Kidney (tissue), 14 donors: ENCODE measurements around the gene RAB3C. TPM values are rescaled to one million over a fixed set of nuclear protein-coding genes. Genes with fewer than 3 reads are reported as not detected.
A peak's percentile ranks its signal among the peaks of the same experiment; 100 is the strongest.

Experiments
- DNase-seq, 5 donors: peaks; one replicate each; pipeline ENCODE4 v3.0.0-alpha.2; 2013 to 2020
- FAIRE-seq: peaks from 2 replicates; lab custom pipeline; 2012; peaks lifted over from hg19 to GRCh38; lab: Jason Lieb, UNC
- H3K27ac ChIP-seq, 2 donors: one replicate each; pipeline ENCODE4 v1.7.0; 2013; ENCODE audit warnings: low read depth in 2 of 2, low read length in 2 of 2, inconsistent platforms in 1 of 2
- H3K27me3 ChIP-seq: one replicate; pipeline ENCODE4 v1.7.1; 2013; ENCODE audit warnings: low read length, inconsistent platforms; ENCODE audit not compliant: control insufficient read depth, insufficient read depth
- H3K36me3 ChIP-seq, 3 donors: one replicate each; pipeline versions ENCODE4 v1.7.0 to v1.7.1; 2013; ENCODE audit warnings: low read length in 3 of 3, control low read depth in 1 of 3, inconsistent platforms in 1 of 3; ENCODE audit not compliant: insufficient read depth in 3 of 3, control insufficient read depth in 2 of 3
- H3K4me1 ChIP-seq, 3 donors: one replicate each; pipeline versions ENCODE4 v1.7.0 to v1.7.1; 2013; ENCODE audit warnings: low read length in 3 of 3, inconsistent platforms in 1 of 3, low read depth in 1 of 3; ENCODE audit not compliant: control insufficient read depth in 2 of 3, insufficient read depth in 2 of 3
- H3K4me3 ChIP-seq, 3 donors: one replicate each; pipeline versions ENCODE4 v1.7.0 to v1.8.1; 2013; ENCODE audit warnings: low read length in 3 of 3, control low read depth in 1 of 3, inconsistent platforms in 1 of 3
- H3K9ac ChIP-seq, 3 donors: one replicate each; pipeline versions ENCODE4 v1.7.0 to v1.7.1; 2013; ENCODE audit warnings: low read length in 3 of 3, control low read depth in 1 of 3, inconsistent platforms in 1 of 3
- H3K9me3 ChIP-seq, 3 donors: one replicate each; pipeline versions ENCODE4 v1.7.0 to v1.7.1; 2013; ENCODE audit warnings: low read length in 3 of 3, control low read depth in 1 of 3, inconsistent platforms in 1 of 3; ENCODE audit not compliant: control insufficient read depth in 2 of 3, insufficient read depth in 1 of 3
- intact Hi-C: fragments of 100-400 bp; cut with DNase I; formaldehyde crosslinking; loops from one replicate; pipeline ENCODE4 v1.11.1; 2022
- polyA plus RNA-seq: library from polyadenylated mRNA; stranded (reverse); fragments of 350-450 nt; fragmentation: Illumina TruSeq; extraction: RNeasy Lipid Tissue Mini Kit (QIAGEN cat#74804); gene quantifications from one replicate; pipeline ENCODE4 v1.2.3, GENCODE V29; 2014; ENCODE audit warnings: low read depth, low replicate concordance; ENCODE audit not compliant: insufficient read depth
- total RNA-seq: library from RNA; stranded (reverse); fragmentation: NEBNext Ultra II Directional; extraction: Animal tissue kit (Norgen Biotek cat#: 25700); gene quantifications from one replicate; pipeline ENCODE4 v1.2.1, GENCODE V29; 2021
- TF ChIP-seq, protein P1 (sequence below): IDR thresholded peaks from 3 replicates; pipeline ENCODE4 v1.5.1; 2012; ENCODE audit warnings: mild to moderate bottlenecking, moderate library complexity, borderline replicate concordance; ENCODE audit not compliant: insufficient read depth; ENCODE audit errors: extremely low read depth
- donor health status: control.
- donor health status: control.
- donor health status: control.
- donor health status: control.
- donor health status: control.
- donor health status: DM: yes; HTN: yes; CAD: no.
- donor health status: Normal renal cell carcinoma (clear cell type).

Gene RAB3C
- total and polyA plus RNA-seq, 2 donors from 2014 or later = 3.7 TPM; not detected in 1

DNA sequence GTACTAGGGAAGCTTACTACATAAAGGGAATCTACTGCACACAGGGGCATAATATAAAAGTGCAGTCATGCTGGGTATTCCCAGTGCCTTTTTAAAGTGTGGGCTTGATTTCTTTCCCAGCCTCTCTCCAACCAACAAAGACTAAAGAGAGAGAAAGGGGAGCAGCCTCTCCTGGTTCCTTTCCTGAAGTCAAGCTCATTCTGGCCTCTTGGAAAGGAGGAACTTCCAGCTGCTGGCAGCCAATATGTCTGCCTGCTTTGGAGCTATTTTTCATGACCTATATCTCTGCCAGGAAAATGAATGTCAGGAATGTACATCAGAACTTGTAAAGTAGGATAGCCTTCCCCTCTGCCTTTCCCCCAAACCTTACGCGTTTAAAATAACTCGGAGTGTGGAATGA, 57.1 kb downstream of the RAB3C start:
- TF ChIP-seq, protein P1, sequence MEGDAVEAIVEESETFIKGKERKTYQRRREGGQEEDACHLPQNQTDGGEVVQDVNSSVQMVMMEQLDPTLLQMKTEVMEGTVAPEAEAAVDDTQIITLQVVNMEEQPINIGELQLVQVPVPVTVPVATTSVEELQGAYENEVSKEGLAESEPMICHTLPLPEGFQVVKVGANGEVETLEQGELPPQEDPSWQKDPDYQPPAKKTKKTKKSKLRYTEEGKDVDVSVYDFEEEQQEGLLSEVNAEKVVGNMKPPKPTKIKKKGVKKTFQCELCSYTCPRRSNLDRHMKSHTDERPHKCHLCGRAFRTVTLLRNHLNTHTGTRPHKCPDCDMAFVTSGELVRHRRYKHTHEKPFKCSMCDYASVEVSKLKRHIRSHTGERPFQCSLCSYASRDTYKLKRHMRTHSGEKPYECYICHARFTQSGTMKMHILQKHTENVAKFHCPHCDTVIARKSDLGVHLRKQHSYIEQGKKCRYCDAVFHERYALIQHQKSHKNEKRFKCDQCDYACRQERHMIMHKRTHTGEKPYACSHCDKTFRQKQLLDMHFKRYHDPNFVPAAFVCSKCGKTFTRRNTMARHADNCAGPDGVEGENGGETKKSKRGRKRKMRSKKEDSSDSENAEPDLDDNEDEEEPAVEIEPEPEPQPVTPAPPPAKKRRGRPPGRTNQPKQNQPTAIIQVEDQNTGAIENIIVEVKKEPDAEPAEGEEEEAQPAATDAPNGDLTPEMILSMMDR = no peak
- no peak for DNase-seq
- Histone ChIP-seq H3K27ac (no peak overlapping the region), H3K4me1 (no peaks in the 10 kb centered on the region), H3K9ac (no peak overlapping the region), H3K4me3 (no peak overlapping the region), H3K27me3 (no peaks in the 10 kb centered on the region), H3K9me3 (no peaks in the 10 kb centered on the region), H3K36me3 (no peaks in the 10 kb centered on the region)
- intact Hi-C loops = no loop called here
- FAIRE-seq = no peak

DNA sequence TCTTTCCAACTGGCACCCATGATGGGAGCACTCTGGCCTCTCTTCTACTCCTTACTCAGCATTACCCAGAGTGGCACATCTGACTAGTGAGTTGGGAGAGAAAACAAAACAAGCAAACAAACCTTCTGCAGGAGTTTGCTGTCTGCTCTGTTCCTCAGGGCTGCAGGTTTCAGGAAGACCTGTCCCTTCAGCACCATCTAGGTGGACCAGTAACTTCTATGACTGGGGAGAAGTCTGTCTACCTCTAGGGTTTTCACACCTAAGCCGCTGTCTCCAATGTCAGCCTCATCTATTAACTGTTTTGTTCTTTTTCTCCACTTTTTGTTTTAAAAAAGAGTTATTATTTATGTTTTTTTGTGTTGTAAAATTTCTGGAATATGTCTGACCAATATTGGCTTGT, 58.7 kb downstream of the RAB3C start:
- intact Hi-C loops = no loop called here
- no peak overlapping the region for H3K27ac ChIP-seq
- no peak overlapping the region for H3K4me3 ChIP-seq
- FAIRE-seq (no peak), DNase-seq (peak in 1 of 5 donors; percentile 30)
- H3K9me3 ChIP-seq = no peaks in the 10 kb centered on the region
- H3K36me3 ChIP-seq = no peaks in the 10 kb centered on the region
- H3K9ac ChIP-seq = no peak overlapping the region
- TF ChIP-seq, protein P1 = no peak
- no peaks in the 10 kb centered on the region for H3K4me1 ChIP-seq
- H3K27me3 ChIP-seq = no peaks in the 10 kb centered on the region

DNA sequence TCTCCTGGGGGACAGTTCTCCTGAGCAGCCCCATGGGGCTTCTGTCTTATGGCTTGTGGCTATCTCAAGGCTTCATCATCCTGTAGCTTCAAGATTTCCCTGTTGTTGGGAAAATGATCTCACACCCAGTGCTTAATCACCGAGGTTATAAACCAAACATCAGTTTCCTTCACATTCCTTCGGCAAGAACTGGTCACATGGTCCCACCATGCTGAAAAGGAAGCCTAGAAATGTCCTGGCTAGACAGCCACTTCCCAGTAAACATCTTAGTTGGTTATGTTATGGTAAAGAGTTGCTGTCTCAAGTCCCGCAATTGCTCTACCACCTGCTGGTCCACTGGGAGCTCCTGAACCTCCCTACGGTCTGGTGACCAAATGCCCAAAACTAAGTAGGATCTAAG, 66.0 kb downstream of the RAB3C start:
- H3K36me3 ChIP-seq = no peaks in the 10 kb centered on the region
- no peaks in the 10 kb centered on the region for H3K9me3 ChIP-seq
- intact Hi-C loops = no loop called here
- no peaks in the 10 kb centered on the region for H3K27me3 ChIP-seq
- H3K4me1 ChIP-seq = no peaks in the 10 kb centered on the region
- H3K27ac ChIP-seq = no peak overlapping the region
- FAIRE-seq (no peak), DNase-seq (no peak)
- TF ChIP-seq, protein P1 = no peak
- H3K4me3 ChIP-seq = no peak overlapping the region
- no peak overlapping the region for H3K9ac ChIP-seq

DNA sequence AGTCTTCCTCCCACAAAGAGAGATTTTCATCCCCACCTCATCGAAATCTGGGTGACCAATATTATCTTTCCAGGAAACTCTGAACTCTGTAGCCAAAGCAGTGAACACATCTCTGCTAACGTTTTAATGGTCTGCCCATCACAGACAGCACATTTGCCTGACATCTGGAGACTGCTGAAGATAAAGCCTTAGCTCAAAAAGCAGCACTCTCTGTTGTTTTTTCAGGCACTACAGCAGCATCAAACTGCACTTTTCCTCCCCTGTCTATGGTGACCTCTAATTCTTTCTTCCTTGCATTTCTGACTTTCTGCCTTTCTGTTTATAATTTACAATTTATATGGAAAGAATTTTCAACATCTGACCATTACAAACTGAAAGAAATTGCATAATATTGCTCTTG, 66.8 kb downstream of the RAB3C start:
- DNase-seq = no peak
- intact Hi-C loops = no loop called here
- TF ChIP-seq, protein P1 = no peak

More for the DNA sequence above, 66.8 kb downstream of the RAB3C start:
- no peaks in the 10 kb centered on the region for H3K4me1 ChIP-seq
- no peaks in the 10 kb centered on the region for H3K36me3 ChIP-seq
- H3K4me3 ChIP-seq = no peak overlapping the region
- no peaks in the 10 kb centered on the region for H3K9me3 ChIP-seq
- no peak overlapping the region for H3K9ac ChIP-seq
- FAIRE-seq = no peak
- no peaks in the 10 kb centered on the region for H3K27me3 ChIP-seq
- H3K27ac ChIP-seq = no peak overlapping the region
